Hematopoietic multipotent progenitor cell treated with erythropoietin and hydrocortisone succinate and interleukin-3 and kit ligand, for 15 days (in vitro differentiated cells): ENCODE measurements around the gene ANO3.

ENCODE experiments used
- DNase-seq: peaks from one replicate; pipeline ENCODE4 v3.0.0-alpha.2; 2015; ENCODE audit warnings: low spot score

Gene ANO3

DNA sequence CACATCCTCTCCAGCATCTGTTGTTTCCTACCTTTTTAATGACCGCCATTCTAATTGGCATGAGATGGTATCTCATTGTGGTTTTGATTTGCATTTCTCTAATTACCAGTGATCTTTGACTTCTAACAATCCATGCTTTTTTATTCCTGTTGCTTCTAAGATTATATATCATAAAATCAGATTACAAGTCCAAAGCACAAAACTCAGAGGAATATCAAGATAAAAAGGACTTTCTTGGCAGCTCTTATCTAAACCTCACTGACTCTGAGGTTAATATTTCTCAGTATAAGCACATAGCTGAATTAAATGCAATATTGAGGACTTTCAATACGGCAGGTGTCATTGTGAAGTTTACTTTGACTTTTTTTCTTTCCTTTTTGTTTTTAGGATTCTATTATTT is 378.6 kb downstream of the ANO3 start:
- DNase-seq, result no peak

DNA sequence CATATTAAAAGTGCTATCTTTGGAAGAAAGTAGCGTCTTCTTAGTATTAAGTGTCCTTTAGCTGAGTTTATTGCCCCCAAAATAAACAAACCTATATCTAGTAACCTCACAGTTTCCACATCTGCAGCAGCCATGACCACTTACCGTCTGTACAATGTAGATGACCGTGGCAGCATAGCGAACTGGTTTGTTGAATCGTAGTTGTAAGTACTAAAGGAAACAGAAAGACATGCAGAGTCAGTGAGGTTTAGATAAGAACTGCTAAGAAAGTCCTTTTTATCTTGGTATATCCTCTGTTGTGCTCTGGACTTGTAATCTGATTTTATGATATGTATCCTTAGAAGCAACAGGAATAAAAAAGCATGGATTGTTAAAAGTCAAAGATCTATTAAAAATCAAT is 380.6 kb downstream of the ANO3 start:
- no peak for DNase-seq
